B cell (primary cell): ENCODE data around the gene TPBGL. TPM values are rescaled to one million over a fixed set of nuclear protein-coding genes. Genes with fewer than 3 reads are reported as not detected.

Experiments
- ATAC-seq: fragments of 200-7000 bp; cut with Tn5 transposase; one replicate; pipeline ENCODE4 v1.10.0; 2021; ENCODE audit warnings: low read depth, mild to moderate bottlenecking, moderate number of reproducible peaks, moderate library complexity
- CTCF ChIA-PET: fragments of 350-600 bp; sonication (Branson Sonifier 250); formaldehyde crosslinking; loops from one replicate; lab custom pipeline; 2021; ENCODE audit warnings: antibody characterized with exemption, inconsistent platforms; lab: Charles Lee
- POLR2A ChIA-PET: fragments of 350-600 bp; sonication (Branson Sonifier 250); formaldehyde crosslinking; loops from one replicate; lab custom pipeline; 2021; ENCODE audit warnings: antibody characterized with exemption; lab: Charles Lee
- DNase-seq: peaks from one replicate; pipeline ENCODE4 v3.0.0; 2013
- H2AFZ ChIP-seq: 2 replicates; pipeline ENCODE4 v1.6.1; 2012; ENCODE audit warnings: mild to moderate bottlenecking, low read depth, low read length; ENCODE audit not compliant: insufficient read depth, poor library complexity, severe bottlenecking
- H3K27ac ChIP-seq, 2 donors: 1 replicate in 1 of 2; 2 replicates in 1 of 2; pipeline ENCODE4 v1.5.1; 2012 to 2013; ENCODE audit warnings: low read length in 2 of 2, mild to moderate bottlenecking in 2 of 2, moderate library complexity in 1 of 2
- H3K27me3 ChIP-seq, 4 experiments: fragments of 200-600 bp in 1 of 4; sonication (generic) in 1 of 4; replicated peaks in 1 of 4; 1 replicate in 2 of 4; 2 replicates in 2 of 4; pipeline versions ENCODE4 v1.6.1 to v1.7.0; 2013 to 2016; ENCODE audit warnings: low read length in 3 of 4, mild to moderate bottlenecking in 2 of 4, mixed read lengths in 1 of 4, moderate library complexity in 1 of 4; ENCODE audit not compliant: insufficient read depth in 4 of 4, control insufficient read depth in 3 of 4; ENCODE audit errors: control extremely low read depth in 1 of 4
- H3K36me3 ChIP-seq, 2 experiments: replicated peaks in 1 of 2; 1 replicate in 1 of 2; 2 replicates in 1 of 2; pipeline versions ENCODE4 v1.6.1 to v1.7.1; 2013; ENCODE audit warnings: low read length in 1 of 2; ENCODE audit not compliant: insufficient read depth in 2 of 2, control insufficient read depth in 1 of 2; ENCODE audit errors: control extremely low read depth in 1 of 2, extremely low read depth in 1 of 2
- H3K4me1 ChIP-seq, 2 donors: fragments of 200-600 bp in 1 of 2; sonication (generic) in 1 of 2; 1 replicate in 1 of 2; 2 replicates in 1 of 2; pipeline versions ENCODE4 v1.5.1 to v1.6.1; 2013 to 2017; ENCODE audit warnings: low read length in 2 of 2; ENCODE audit not compliant: control insufficient read depth in 2 of 2, insufficient read depth in 2 of 2
- H3K4me2 ChIP-seq: replicated peaks from 2 replicates; pipeline ENCODE3; 2012; ENCODE audit warnings: mild to moderate bottlenecking, low read depth, low read length; ENCODE audit not compliant: poor library complexity, severe bottlenecking
- H3K4me3 ChIP-seq, 5 experiments: fragments of 200-600 bp in 1 of 5; sonication (generic) in 1 of 5; 1 replicate in 3 of 5; 2 replicates in 2 of 5; pipeline versions ENCODE4 v1.5.1 to v1.7.0; 2011 to 2016; ENCODE audit warnings: low read length in 4 of 5, mild to moderate bottlenecking in 4 of 5, low read depth in 2 of 5, control low read depth in 1 of 5, moderate library complexity in 1 of 5; ENCODE audit not compliant: insufficient read depth in 1 of 5; ENCODE audit errors: control extremely low read depth in 1 of 5, extremely low read depth in 1 of 5
- H3K79me2 ChIP-seq: fragments of 200-600 bp; sonication (generic); one replicate; pipeline ENCODE4 v1.6.0; 2016; ENCODE audit warnings: low read length; ENCODE audit not compliant: control insufficient read depth, insufficient read depth
- H3K9ac ChIP-seq: fragments of 200-600 bp; sonication (generic); 2 replicates; pipeline ENCODE4 v1.6.1; 2017; ENCODE audit warnings: mild to moderate bottlenecking, low read length, moderate library complexity
- H3K9me3 ChIP-seq, 3 donors: one replicate each; pipeline versions ENCODE4 v1.6.1 to v1.7.1; 2013; ENCODE audit warnings: low read length in 2 of 3; ENCODE audit not compliant: control insufficient read depth in 2 of 3, insufficient read depth in 1 of 3; ENCODE audit errors: control extremely low read depth in 1 of 3
- H4K20me1 ChIP-seq: 2 replicates; pipeline ENCODE4 v1.6.0; 2012; ENCODE audit warnings: mild to moderate bottlenecking, low read length; ENCODE audit not compliant: insufficient read depth, control insufficient read depth, poor library complexity, severe bottlenecking
- H3K27ac Mint-ChIP-seq: one replicate; pipeline ENCODE4 v1.8.0; 2021; ENCODE audit warnings: mixed read lengths
- H3K27me3 Mint-ChIP-seq: one replicate; pipeline ENCODE4 v1.8.0; 2021; ENCODE audit warnings: mixed read lengths
- H3K4me1 Mint-ChIP-seq: one replicate; pipeline ENCODE4 v1.8.0; 2021; ENCODE audit warnings: mixed read lengths
- H3K4me3 Mint-ChIP-seq: one replicate; pipeline ENCODE4 v1.8.0; 2021; ENCODE audit warnings: mixed read lengths
- H3K9me3 Mint-ChIP-seq: one replicate; pipeline ENCODE4 v1.8.0; 2022; ENCODE audit warnings: mixed read lengths; ENCODE audit not compliant: insufficient read depth
- CTCF ChIP-seq: fragments of 200-600 bp; IDR thresholded peaks from one replicate; pipeline ENCODE4 v1.8.0; 2022; ENCODE audit warnings: antibody characterized with exemption, mild to moderate bottlenecking
- EZH2 ChIP-seq: IDR thresholded peaks from 2 replicates; pipeline ENCODE4 v1.6.1; 2012; ENCODE audit warnings: borderline replicate concordance, low read depth, mild to moderate bottlenecking, moderate library complexity, low read length; ENCODE audit not compliant: insufficient read depth, poor library complexity, severe bottlenecking
- WGBS: methylation state at CpG from one replicate; pipeline ENCODE4 v1.1.5; 2013; ENCODE audit warnings: missing lambda C conversion rate; ENCODE audit not compliant: insufficient coverage; 5-methylcytosine and 5-hydroxymethylcytosine counted together
- intact Hi-C: fragments of 100-400 bp; cut with micrococcal nuclease; formaldehyde crosslinking; loops from one replicate; pipeline ENCODE4 v1.10.0; 2022
- polyA plus RNA-seq: library from polyadenylated mRNA; depleted of rRNA; stranded (reverse); fragments of >200 nt; gene quantifications from 2 replicates; pipeline ENCODE4 v1.2.3, GENCODE V29; 2012
- total RNA-seq, 2 donors: library from RNA; stranded (reverse); fragments of 120-200 nt in 1 of 2; gene quantifications; 1 replicate in 1 of 2; 2 replicates in 1 of 2; pipeline versions ENCODE4 v1.2.3 to v1.2.4, GENCODE V29; 2013 to 2022

Gene TPBGL
- total and polyA plus RNA-seq, 2 donors (not counting 1 experiment from before 2014, with no cell fraction given) = not detected

DNA sequence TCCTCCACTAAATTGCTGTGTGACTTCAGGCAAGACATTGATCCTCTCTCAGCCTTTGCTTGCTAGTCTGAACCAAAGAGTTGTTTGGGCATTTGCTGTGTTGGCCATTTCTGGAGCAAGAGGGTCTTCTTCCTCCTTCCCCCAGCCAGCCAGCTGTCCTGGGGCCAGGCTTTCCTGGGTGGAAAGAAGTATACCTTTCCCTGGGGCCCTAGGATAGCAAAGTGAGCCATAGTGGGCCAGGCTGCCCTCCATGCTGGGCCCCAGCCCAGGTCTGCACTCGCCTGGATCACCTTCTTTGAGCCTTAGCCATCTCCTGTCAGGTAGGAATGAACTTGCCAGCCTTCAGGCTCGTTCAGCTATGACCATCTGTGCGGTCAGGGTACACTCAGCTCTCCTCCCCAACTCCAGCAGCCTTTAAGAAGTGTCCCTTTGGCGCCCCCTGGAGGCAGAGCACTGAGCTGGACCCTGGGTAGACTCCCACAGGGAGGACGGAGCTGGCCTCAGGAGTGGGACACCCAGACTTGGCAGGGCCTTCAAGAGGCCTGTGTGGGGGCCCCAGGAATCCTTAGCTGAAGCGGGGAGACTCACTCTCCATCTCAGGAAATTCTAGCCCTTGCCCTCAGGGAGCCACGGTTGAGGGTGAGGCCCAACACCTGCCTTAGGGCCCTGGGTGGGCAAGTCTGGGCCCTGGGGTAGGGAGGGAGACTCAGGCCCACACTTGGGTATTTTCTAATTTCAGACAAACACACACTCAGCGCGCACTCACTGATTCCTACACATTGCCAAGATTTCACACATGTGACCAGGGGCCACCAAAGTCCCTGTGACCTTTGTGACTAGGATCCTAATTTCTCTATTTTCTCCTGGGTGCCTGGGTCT lies 35.6 kb upstream of the TPBGL start:
- Histone ChIP-seq H3K27me3 (peaks cover 0 to 8% (median 3%) of the 10 kb centered on the region in 4 experiments), H4K20me1 (no peaks in the 10 kb centered on the region), H3K27ac (no peak overlapping the region), H3K4me3 (no peak overlapping the region), H2AFZ (no peak overlapping the region), H3K4me2 (no peak overlapping the region), H3K9ac (no peak overlapping the region), H3K9me3 (no peaks in the 10 kb centered on the region), H3K79me2 (no peaks in the 10 kb centered on the region), H3K4me1 (no peaks in the 10 kb centered on the region), H3K36me3 (no peaks in the 10 kb centered on the region)
- 34% methylated on average over 7 of the region's 9 CpGs for WGBS
- peak; percentile 62 for ATAC-seq
- DNase-seq = peak; percentile 65
- CTCF ChIA-PET = interaction anchor here (1.0 to 8.3 kb wide), 10 partner anchors 9 to 275 kb away, joined by 3 to 89 read pairs (median 4); no protein-coding TSS in a partner anchor
- Mint-ChIP-seq H3K4me3 (no peak overlapping the region), H3K4me1 (no peaks in the 10 kb centered on the region), H3K27ac (no peak overlapping the region), H3K9me3 (no peaks in the 10 kb centered on the region), H3K27me3 (peaks cover 28% of the 10 kb centered on the region)
- intact Hi-C loops = loop anchor here (1.0 kb wide), 1 partner anchor 65 kb away; no protein-coding TSS in a partner anchor
- POLR2A ChIA-PET = interaction anchor here (1.1 kb wide), 1 partner anchor 15 kb away, joined by 10 read pairs; no protein-coding TSS in a partner anchor
- peak; percentile 71 for TF ChIP-seq CTCF
- no peak for TF ChIP-seq EZH2

- intact Hi-C loops = loop anchor here (1.0 kb wide), 1 partner anchor 65 kb away; no protein-coding TSS in a partner anchor
- Histone ChIP-seq H3K9me3 (no peaks in the 10 kb centered on the region), H3K79me2 (no peaks in the 10 kb centered on the region), H3K9ac (no peak overlapping the region), H3K27me3 (peaks cover 0 to 8% (median 3%) of the 10 kb centered on the region in 4 experiments), H3K4me2 (no peak overlapping the region), H3K27ac (no peak overlapping the region), H4K20me1 (no peaks in the 10 kb centered on the region), H2AFZ (no peak overlapping the region), H3K4me1 (no peaks in the 10 kb centered on the region), H3K36me3 (no peaks in the 10 kb centered on the region), H3K4me3 (no peak overlapping the region)
- no peak for TF ChIP-seq CTCF
- no peak for TF ChIP-seq EZH2
- ChIA-PET CTCF (interaction anchor here (1.0 to 8.3 kb wide), 9 partner anchors 9 to 276 kb away, joined by 3 to 89 read pairs (median 5); no protein-coding TSS in a partner anchor), POLR2A (no interaction called here)
- H3K9me3 Mint-ChIP-seq = no peaks in the 10 kb centered on the region
- no peak overlapping the region for H3K4me3 Mint-ChIP-seq
- DNase-seq = no peak
- peaks cover 28% of the 10 kb centered on the region for H3K27me3 Mint-ChIP-seq
- H3K4me1 Mint-ChIP-seq = no peaks in the 10 kb centered on the region
- WGBS = no CpG with 5 or more reads among the region's 5 CpGs
- H3K27ac Mint-ChIP-seq = no peak overlapping the region
- no peak for ATAC-seq
Observed at GRCh38 chr11:75205564-75206020, 35.0 kb upstream of the TPBGL start.
